Suprapubic skin (tissue), 4 donors: ENCODE data around the gene MARCHF2. TPM values are rescaled to one million over a fixed set of nuclear protein-coding genes. Genes with fewer than 3 reads are reported as not detected.

ENCODE experiments used
- DNase-seq, 2 donors: peaks; one replicate each; pipeline ENCODE4 v3.0.0-alpha.2; 2019; ENCODE audit warnings: low spot score in 2 of 2
- H3K27ac ChIP-seq: fragments of 200-600 bp; sonication (generic); one replicate; pipeline ENCODE4 v1.5.1; 2019
- H3K27me3 ChIP-seq: fragments of 200-600 bp; sonication (generic); one replicate; pipeline ENCODE4 v1.5.1; 2019
- H3K36me3 ChIP-seq: fragments of 200-600 bp; sonication (generic); one replicate; pipeline ENCODE4 v1.5.1; 2019
- H3K4me1 ChIP-seq: fragments of 200-600 bp; sonication (generic); one replicate; pipeline ENCODE4 v1.5.1; 2019
- H3K4me3 ChIP-seq: fragments of 200-600 bp; sonication (generic); one replicate; pipeline ENCODE4 v1.5.1; 2019; ENCODE audit warnings: mild to moderate bottlenecking
- H3K9me3 ChIP-seq: fragments of 200-600 bp; sonication (generic); one replicate; pipeline ENCODE4 v1.5.1; 2019
- EP300 ChIP-seq: sonication (generic); formaldehyde crosslinking; IDR thresholded peaks from one replicate; pipeline ENCODE4 v1.6.1; 2017; ENCODE audit warnings: antibody characterized with exemption
- POLR2A ChIP-seq, 2 donors: fragments of 450-650 bp; IDR thresholded peaks; one replicate each; pipeline ENCODE4 v1.6.1; 2017; ENCODE audit warnings: antibody characterized with exemption in 2 of 2, mild to moderate bottlenecking in 2 of 2, moderate library complexity in 2 of 2
- POLR2AphosphoS5 ChIP-seq, 3 donors: sonication (generic); formaldehyde crosslinking; IDR thresholded peaks; one replicate each; pipeline ENCODE4 v1.6.1; 2017; ENCODE audit warnings: antibody characterized with exemption in 3 of 3
- WGBS: methylation state at CpG from one replicate; pipeline ENCODE4 v1.1.5; 2018; 5-methylcytosine and 5-hydroxymethylcytosine counted together
- total RNA-seq, 4 donors: library from RNA; depleted of rRNA; stranded (reverse); fragments of >200 nt; gene quantifications; one replicate each; pipeline ENCODE4 v1.1.0, GENCODE V29; 2016
- TF ChIP-seq, protein P1 (sequence below), 2 donors: fragments of 200-600 bp in 1 of 2; fragments of 450-650 bp in 1 of 2; sonication (generic) in 1 of 2; IDR thresholded peaks; one replicate each; pipeline ENCODE4 v1.5.1; 2016 to 2019; ENCODE audit warnings: antibody characterized with exemption in 2 of 2, mild to moderate bottlenecking in 1 of 2, moderate library complexity in 1 of 2

MARCHF2 gene
- total RNA-seq, 4 donors from 2014 or later = 47.4 to 99.0 (median 90.8) TPM

DNA sequence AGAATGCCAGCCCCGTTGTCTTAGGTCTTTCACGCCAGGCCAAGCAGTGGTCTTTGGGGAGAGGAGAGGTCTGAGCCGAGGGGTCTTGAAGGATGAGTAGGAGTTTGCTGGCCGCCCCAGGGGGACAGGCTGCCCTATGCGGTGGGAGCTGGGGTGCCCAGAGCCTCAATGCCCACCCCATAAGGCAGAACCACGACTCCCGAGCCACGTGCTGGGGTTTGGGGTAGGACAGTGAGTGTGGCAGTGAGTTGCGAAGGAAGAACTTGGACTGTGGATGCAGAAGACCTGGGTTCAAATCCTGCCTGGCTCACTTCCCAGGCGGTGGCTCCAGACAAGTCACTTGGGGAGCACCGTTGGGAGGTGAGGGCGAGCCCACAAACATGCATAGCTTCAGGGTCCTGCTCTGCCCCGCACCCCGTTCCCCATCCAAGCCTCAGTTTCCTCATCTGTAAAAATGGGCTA is 17.5 kb upstream of the MARCHF2 start:
- TF ChIP-seq, protein P1, sequence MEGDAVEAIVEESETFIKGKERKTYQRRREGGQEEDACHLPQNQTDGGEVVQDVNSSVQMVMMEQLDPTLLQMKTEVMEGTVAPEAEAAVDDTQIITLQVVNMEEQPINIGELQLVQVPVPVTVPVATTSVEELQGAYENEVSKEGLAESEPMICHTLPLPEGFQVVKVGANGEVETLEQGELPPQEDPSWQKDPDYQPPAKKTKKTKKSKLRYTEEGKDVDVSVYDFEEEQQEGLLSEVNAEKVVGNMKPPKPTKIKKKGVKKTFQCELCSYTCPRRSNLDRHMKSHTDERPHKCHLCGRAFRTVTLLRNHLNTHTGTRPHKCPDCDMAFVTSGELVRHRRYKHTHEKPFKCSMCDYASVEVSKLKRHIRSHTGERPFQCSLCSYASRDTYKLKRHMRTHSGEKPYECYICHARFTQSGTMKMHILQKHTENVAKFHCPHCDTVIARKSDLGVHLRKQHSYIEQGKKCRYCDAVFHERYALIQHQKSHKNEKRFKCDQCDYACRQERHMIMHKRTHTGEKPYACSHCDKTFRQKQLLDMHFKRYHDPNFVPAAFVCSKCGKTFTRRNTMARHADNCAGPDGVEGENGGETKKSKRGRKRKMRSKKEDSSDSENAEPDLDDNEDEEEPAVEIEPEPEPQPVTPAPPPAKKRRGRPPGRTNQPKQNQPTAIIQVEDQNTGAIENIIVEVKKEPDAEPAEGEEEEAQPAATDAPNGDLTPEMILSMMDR (IDR thresholded peaks at IDR 0.05) = no peak
- no peak for TF ChIP-seq EP300
- no peak for TF ChIP-seq POLR2AphosphoS5 (IDR thresholded peaks at IDR 0.05)
- TF ChIP-seq POLR2A (IDR thresholded peaks at IDR 0.05) = no peak
- DNase-seq = no peak
- Histone ChIP-seq H3K9me3 (no peaks in the 10 kb centered on the region), H3K27ac (no peak overlapping the region), H3K4me1 (peaks cover 72% of the 10 kb centered on the region), H3K36me3 (peaks cover 19% of the 10 kb centered on the region), H3K4me3 (no peak overlapping the region), H3K27me3 (no peaks in the 10 kb centered on the region)
- WGBS = 85% methylated on average over 14 of the region's 14 CpGs

DNA sequence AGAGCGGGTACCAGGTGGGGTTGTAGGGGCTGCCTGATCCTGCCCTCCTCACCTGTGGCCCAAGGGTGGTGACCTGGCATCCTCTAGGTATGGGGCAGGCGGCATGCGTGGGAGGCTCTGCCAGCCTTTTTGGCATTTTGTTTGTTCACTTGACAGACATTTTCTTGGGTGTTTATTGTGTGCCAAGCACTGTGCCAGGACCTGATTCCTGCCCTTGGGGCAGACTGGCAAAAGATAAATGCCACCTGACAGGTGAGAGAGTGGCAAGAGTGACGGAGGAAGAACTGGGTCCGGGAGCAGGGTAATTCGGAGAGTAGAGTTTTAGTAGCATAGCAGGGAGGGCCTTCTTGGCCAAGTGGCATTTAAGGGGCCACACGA is 16.9 kb upstream of the MARCHF2 start:
- Histone ChIP-seq H3K27ac (no peak overlapping the region), H3K27me3 (no peaks in the 10 kb centered on the region), H3K4me1 (peaks cover 67% of the 10 kb centered on the region), H3K9me3 (no peaks in the 10 kb centered on the region), H3K4me3 (no peak overlapping the region), H3K36me3 (peaks cover 22% of the 10 kb centered on the region)
- peak in 1 of 2 donors; percentile 70 for DNase-seq
- TF ChIP-seq, protein P1 (IDR thresholded peaks at IDR 0.05) = no peak
- no peak for TF ChIP-seq POLR2AphosphoS5 (IDR thresholded peaks at IDR 0.05)
- TF ChIP-seq POLR2A (IDR thresholded peaks at IDR 0.05) = no peak
- no peak for TF ChIP-seq EP300
- 48% methylated on average over 7 of the region's 7 CpGs for WGBS

DNA sequence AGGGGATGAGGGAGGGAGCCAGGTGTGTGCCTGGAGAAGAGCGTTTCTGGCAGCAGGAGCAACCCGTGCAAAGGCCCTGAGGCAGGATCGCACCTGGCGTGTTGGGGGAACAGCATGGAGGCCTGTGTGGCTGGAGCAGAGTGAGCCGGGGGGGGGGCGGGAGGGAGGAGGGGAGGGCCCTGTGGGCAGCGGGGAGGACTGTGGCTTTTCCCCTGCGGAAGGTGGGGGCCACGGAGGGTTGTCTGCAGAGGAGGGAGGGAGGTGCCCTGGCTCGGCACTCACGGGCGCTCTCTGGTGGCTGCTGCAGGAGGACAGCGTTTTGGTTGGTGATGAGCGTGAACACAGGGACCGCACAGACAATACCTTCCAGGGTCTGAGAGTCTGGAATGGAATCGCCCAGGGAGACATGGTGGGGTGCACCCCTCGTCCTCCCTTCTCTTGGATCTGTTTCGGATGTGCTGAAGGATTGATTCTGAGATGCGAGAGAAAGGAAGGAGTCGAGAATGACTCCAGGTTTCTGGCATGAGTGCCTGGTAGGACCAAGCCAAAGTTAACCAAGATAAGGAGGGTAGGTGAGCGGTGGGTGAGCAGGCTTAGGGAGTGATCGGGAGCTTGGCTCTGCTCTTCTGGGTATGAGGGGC is 16.4 kb upstream of the MARCHF2 start:
- 45% methylated on average over 19 of the region's 22 CpGs for WGBS
- Histone ChIP-seq H3K36me3 (peaks cover 24% of the 10 kb centered on the region), H3K9me3 (no peaks in the 10 kb centered on the region), H3K27ac (no peak overlapping the region), H3K4me1 (peaks cover 62% of the 10 kb centered on the region), H3K4me3 (no peak overlapping the region), H3K27me3 (no peaks in the 10 kb centered on the region)
- TF ChIP-seq, protein P1 (IDR thresholded peaks at IDR 0.05) = peak; percentile 59 to 80
- TF ChIP-seq POLR2AphosphoS5 (IDR thresholded peaks at IDR 0.05) (no peak), EP300 (no peak), POLR2A (IDR thresholded peaks at IDR 0.05) (no peak)
- DNase-seq = peak in 1 of 2 donors; percentile 89

DNA sequence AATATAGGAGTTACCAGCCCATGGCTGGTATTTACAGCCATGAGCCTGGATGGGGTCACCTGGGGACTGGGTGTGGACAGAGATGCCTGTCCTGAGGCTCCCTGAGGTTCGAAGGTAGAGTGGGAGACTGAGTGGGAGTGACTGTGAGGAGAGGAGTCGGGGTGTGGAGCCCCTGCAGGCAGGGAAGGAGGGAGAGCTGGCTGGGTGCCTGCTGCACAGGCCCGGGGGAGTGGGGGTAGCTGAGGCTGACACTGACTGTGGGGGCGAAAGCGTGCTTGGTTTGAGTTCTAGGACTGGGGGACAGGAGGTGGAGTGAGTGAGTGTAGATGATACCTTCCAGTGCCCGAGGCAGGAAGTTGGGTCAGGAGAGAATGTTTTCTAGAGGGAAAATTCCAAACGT is 15.8 kb upstream of the MARCHF2 start:
- Histone ChIP-seq H3K9me3 (no peaks in the 10 kb centered on the region), H3K4me1 (peaks cover 58% of the 10 kb centered on the region), H3K27ac (no peak overlapping the region), H3K36me3 (peaks cover 30% of the 10 kb centered on the region), H3K27me3 (no peaks in the 10 kb centered on the region), H3K4me3 (no peak overlapping the region)
- WGBS = 42% methylated on average over 7 of the region's 7 CpGs
- DNase-seq = no peak
- TF ChIP-seq, protein P1 (IDR thresholded peaks at IDR 0.05) = no peak
- TF ChIP-seq EP300 (no peak), POLR2AphosphoS5 (IDR thresholded peaks at IDR 0.05) (no peak), POLR2A (IDR thresholded peaks at IDR 0.05) (no peak)

DNA sequence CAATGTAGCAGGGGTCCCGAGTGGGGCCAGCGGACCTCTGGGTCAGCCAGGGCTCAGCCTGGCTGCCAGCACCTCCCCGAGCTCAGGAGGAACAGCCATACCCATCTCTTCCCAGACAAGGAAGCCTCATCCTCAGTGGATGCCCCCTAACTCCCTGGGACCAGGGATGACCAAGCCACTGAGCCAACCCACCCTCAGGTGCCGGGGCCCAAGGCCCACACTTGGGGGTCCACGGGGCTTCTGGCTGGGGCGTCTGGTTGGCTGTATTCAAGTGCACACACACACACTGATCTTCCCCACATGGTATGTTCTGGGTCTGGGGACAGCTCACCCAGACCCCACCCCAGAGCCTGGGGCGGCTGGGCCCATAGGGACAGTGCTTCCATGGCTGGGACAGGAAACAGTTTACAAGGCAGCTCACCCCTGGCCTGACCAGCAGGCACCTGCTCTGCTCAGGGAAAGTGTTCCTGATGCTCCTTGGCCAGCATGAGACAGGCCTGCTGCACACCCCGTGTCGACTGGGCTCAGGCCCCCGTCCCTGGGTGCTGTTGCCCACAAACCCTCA is 15.3 kb upstream of the MARCHF2 start:
- Histone ChIP-seq H3K27me3 (no peaks in the 10 kb centered on the region), H3K4me3 (no peak overlapping the region), H3K27ac (no peak overlapping the region), H3K36me3 (peaks cover 36% of the 10 kb centered on the region), H3K4me1 (peaks cover 59% of the 10 kb centered on the region), H3K9me3 (no peaks in the 10 kb centered on the region)
- 80% methylated on average over 4 of the region's 10 CpGs for WGBS
- no peak for DNase-seq
- TF ChIP-seq POLR2A (IDR thresholded peaks at IDR 0.05) = no peak
- TF ChIP-seq, protein P1 (IDR thresholded peaks at IDR 0.05) = no peak
- no peak for TF ChIP-seq EP300
- no peak for TF ChIP-seq POLR2AphosphoS5 (IDR thresholded peaks at IDR 0.05)
